HG03432 (cell line): Measurements from ENCODE around the gene PHLPP1.

Experiments used
- ATAC-seq: cut with Tn5 transposase; IDR thresholded peaks from one replicate; pipeline ENCODE4 v1.9.1; 2021; ENCODE audit warnings: mild to moderate bottlenecking, moderate library complexity; ENCODE audit not compliant: unreplicated experiment

PHLPP1 gene

GRCh38 chr18:62842898-62843297 is 127.6 kb downstream of the PHLPP1 start:
- no peak for ATAC-seq

- ATAC-seq = peak; percentile 68
These were observed 129.7 kb downstream of the PHLPP1 start for GRCh38 chr18:62844850-62845643.

- no peak for ATAC-seq
These were observed 131.0 kb downstream of the PHLPP1 start for GRCh38 chr18:62846313-62846712.

- ATAC-seq = no peak
These were observed 131.7 kb downstream of the PHLPP1 start for GRCh38 chr18:62847081-62847480.

GRCh38 chr18:62848946-62849345 is 133.6 kb downstream of the PHLPP1 start:
- no peak for ATAC-seq

GRCh38 chr18:62850619-62851306 is 135.4 kb downstream of the PHLPP1 start:
- no peak for ATAC-seq

- ATAC-seq = no peak
These were observed 137.5 kb downstream of the PHLPP1 start for GRCh38 chr18:62852851-62853250.

GRCh38 chr18:62856294-62856693 is 141.0 kb downstream of the PHLPP1 start:
- no peak for ATAC-seq

GRCh38 chr18:62857263-62857976 is 142.1 kb downstream of the PHLPP1 start:
- ATAC-seq = no peak

GRCh38 chr18:62860062-62860461 is 144.7 kb downstream of the PHLPP1 start:
- no peak for ATAC-seq

- no peak for ATAC-seq
These were observed 147.1 kb downstream of the PHLPP1 start for GRCh38 chr18:62862466-62862865.

- no peak for ATAC-seq
These were observed 148.2 kb downstream of the PHLPP1 start for GRCh38 chr18:62863579-62864001.

- no peak for ATAC-seq
These were observed 150.2 kb downstream of the PHLPP1 start for GRCh38 chr18:62865498-62865897.

- ATAC-seq = no peak
These were observed 152.2 kb downstream of the PHLPP1 start for GRCh38 chr18:62867534-62867933.

- no peak for ATAC-seq
These were observed 153.3 kb downstream of the PHLPP1 start for GRCh38 chr18:62868645-62869044.

- ATAC-seq = no peak
These were observed 155.3 kb downstream of the PHLPP1 start for GRCh38 chr18:62870643-62871042.

GRCh38 chr18:62875323-62875722 is 160.0 kb downstream of the PHLPP1 start:
- no peak for ATAC-seq

- ATAC-seq = no peak
These were observed 160.8 kb downstream of the PHLPP1 start for GRCh38 chr18:62876111-62876510.

- ATAC-seq = no peak
These were observed 161.5 kb downstream of the PHLPP1 start for GRCh38 chr18:62876828-62877227.

GRCh38 chr18:62877411-62878221 is 162.3 kb downstream of the PHLPP1 start:
- no peak for ATAC-seq

- ATAC-seq = no peak
These were observed 163.0 kb downstream of the PHLPP1 start for GRCh38 chr18:62878305-62878704.
